Upper lobe of left lung (tissue), 6 donors: ENCODE measurements around the gene TRA2A. TPM values are rescaled to one million over a fixed set of nuclear protein-coding genes. Genes with fewer than 3 reads are reported as not detected.

Source experiments
- ATAC-seq, 2 donors: fragments of 200-7000 bp; cut with Tn5 transposase; one replicate each; pipeline ENCODE4 v1.9.1; 2022; ENCODE audit warnings: mild to moderate bottlenecking in 2 of 2, moderate library complexity in 2 of 2; ENCODE audit not compliant: low FRiP score in 2 of 2
- DNase-seq, 2 donors: peaks; one replicate each; pipeline ENCODE4 v3.0.0-alpha.2; 2019 to 2020
- H3K27ac ChIP-seq, 4 donors: fragments of 200-600 bp; sonication (generic); one replicate each; pipeline ENCODE4 v1.5.1; 2016 to 2019
- H3K27me3 ChIP-seq, 4 donors: fragments of 200-600 bp; sonication (generic); one replicate each; pipeline ENCODE4 v1.5.1; 2017 to 2019
- H3K36me3 ChIP-seq, 4 donors: fragments of 200-600 bp; sonication (generic); one replicate each; pipeline ENCODE4 v1.5.1; 2016 to 2019
- H3K4me1 ChIP-seq, 4 donors: fragments of 200-600 bp; sonication (generic); one replicate each; pipeline ENCODE4 v1.5.1; 2018 to 2019
- H3K4me3 ChIP-seq, 4 donors: fragments of 200-600 bp; sonication (generic); one replicate each; pipeline ENCODE4 v1.5.1; 2017 to 2019; ENCODE audit warnings: mild to moderate bottlenecking in 2 of 4, moderate library complexity in 1 of 4
- H3K9me3 ChIP-seq, 4 donors: fragments of 200-600 bp; sonication (generic); one replicate each; pipeline ENCODE4 v1.5.1; 2018 to 2019
- CTCF ChIP-seq, 6 experiments: fragments of 450-650 bp in 4 of 6; fragments of 200-600 bp in 2 of 6; sonication (generic) in 2 of 6; IDR thresholded peaks; one replicate each; pipeline ENCODE4 v1.5.1; 2016 to 2019; ENCODE audit warnings: antibody characterized with exemption in 6 of 6
- EP300 ChIP-seq, 4 donors: sonication (generic); formaldehyde crosslinking; IDR thresholded peaks; one replicate each; pipeline ENCODE4 v1.5.1; 2017; ENCODE audit warnings: antibody characterized with exemption in 4 of 4, control low read depth in 2 of 4
- POLR2A ChIP-seq, 4 donors: fragments of 450-650 bp; IDR thresholded peaks; one replicate each; pipeline ENCODE4 v1.5.1; 2016 to 2017; ENCODE audit warnings: antibody characterized with exemption in 4 of 4, mild to moderate bottlenecking in 2 of 4
- POLR2AphosphoS5 ChIP-seq, 2 donors: sonication (generic); formaldehyde crosslinking; IDR thresholded peaks; one replicate each; pipeline ENCODE4 v1.5.1; 2017; ENCODE audit warnings: antibody characterized with exemption in 2 of 2
- WGBS, 2 donors: methylation state at CpG; one replicate each; pipeline ENCODE4 v1.1.5; 2017 to 2018; 5-methylcytosine and 5-hydroxymethylcytosine counted together
- total RNA-seq, 6 donors: library from RNA; depleted of rRNA in 4 of 6; stranded (reverse); fragments of >200 nt in 4 of 6; gene quantifications; one replicate each; pipeline versions ENCODE4 v1.1.0 to v1.2.1, GENCODE V29; 2016 to 2021
- donor health status: DM: no; HTN: no; CAD: no; lungs with moderate emphysema.
- donor health status: DM: no; HTN: yes; CAD: no; lungs with severe emphysema.

Gene TRA2A
- total RNA-seq, 6 donors from 2014 or later, result 35.1 to 192 (median 61.0) TPM

GRCh38 chr7:23473844-23474093, 58.0 kb downstream of the TRA2A start:
- no peak for DNase-seq
- peaks cover 37 to 46% (median 43%) of the 10 kb centered on the region in 4 donors for H3K4me1 ChIP-seq
- peaks cover 0 to 2% (median 0%) of the 10 kb centered on the region in 4 donors for H3K9me3 ChIP-seq
- H3K36me3 ChIP-seq, result no peaks in the 10 kb centered on the region
- ATAC-seq, result no peak
- H3K27me3 ChIP-seq, result peaks cover 5 to 87% (median 55%) of the 10 kb centered on the region in 4 donors
- WGBS, 2 donors, result 0 to 2% methylated on average over 8 to 12 of the region's 23 CpGs
- no peak overlapping the region for H3K27ac ChIP-seq
- peak overlapping the region in 3 of 4 donors; percentile 28 to 45 (median 32) for H3K4me3 ChIP-seq
- TF ChIP-seq CTCF (IDR thresholded peaks at IDR 0.05) (no peak), POLR2AphosphoS5 (IDR thresholded peaks at IDR 0.05) (no peak), POLR2A (IDR thresholded peaks at IDR 0.05) (no peak), EP300 (IDR thresholded peaks at IDR 0.05) (no peak)

DNA sequence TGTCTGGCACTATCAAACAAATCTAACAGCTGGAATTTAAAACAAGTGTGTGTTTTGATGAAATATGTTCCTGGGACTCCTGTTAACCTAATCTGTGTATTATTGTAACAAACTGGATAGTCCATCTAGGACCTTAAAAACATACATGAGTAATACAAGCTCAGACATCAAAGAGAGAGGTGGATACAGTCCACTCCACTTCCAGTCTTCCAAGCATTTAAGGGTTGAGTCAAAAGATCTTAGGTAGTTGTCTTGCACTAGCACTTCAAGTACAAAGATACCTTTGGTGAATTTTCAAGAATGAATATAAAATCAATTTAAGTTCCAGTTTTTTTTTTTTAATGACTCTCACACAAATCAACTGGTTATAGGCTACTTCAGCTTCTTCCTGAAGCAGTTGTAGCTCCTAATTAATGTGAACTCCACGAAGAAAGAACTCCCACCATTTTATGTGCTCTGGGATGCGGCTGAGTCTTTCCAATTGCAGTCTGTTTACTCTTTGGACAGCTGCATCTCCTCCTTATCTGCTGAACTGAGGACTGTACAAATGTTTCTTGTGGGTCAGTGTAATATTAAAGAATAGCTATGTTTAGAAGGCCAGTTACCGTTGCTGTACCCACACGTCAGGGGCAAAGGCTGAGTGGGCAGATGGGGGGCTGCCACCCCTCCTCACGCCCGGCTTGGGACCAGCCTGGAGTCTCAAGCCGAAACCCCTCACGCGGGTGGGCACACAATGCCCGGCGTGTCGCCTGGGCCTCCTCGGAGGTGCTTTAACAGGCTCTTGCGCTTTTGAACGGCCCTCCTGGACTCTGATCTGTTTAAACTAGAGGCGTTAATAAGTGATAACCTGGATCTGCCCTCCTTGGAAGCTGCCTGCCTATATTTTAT, 58.6 kb downstream of the TRA2A start:
- Histone ChIP-seq H3K27me3 (peaks cover 5 to 87% (median 61%) of the 10 kb centered on the region in 4 donors), H3K36me3 (no peaks in the 10 kb centered on the region), H3K27ac (no peak overlapping the region), H3K4me3 (peak overlapping the region in 1 of 4 donors; percentile 45), H3K4me1 (peaks cover 42 to 52% (median 49%) of the 10 kb centered on the region in 4 donors), H3K9me3 (peaks cover 0 to 2% (median 0%) of the 10 kb centered on the region in 4 donors)
- DNase-seq (peak in 1 of 2 donors; percentile 58), ATAC-seq (no peak)
- TF ChIP-seq CTCF (IDR thresholded peaks at IDR 0.05), result no peak
- no peak for TF ChIP-seq EP300 (IDR thresholded peaks at IDR 0.05)
- TF ChIP-seq POLR2A (IDR thresholded peaks at IDR 0.05), result no peak
- TF ChIP-seq POLR2AphosphoS5 (IDR thresholded peaks at IDR 0.05), result no peak
- 12 to 17% methylated on average over 13 to 16 of the region's 16 CpGs for WGBS, 2 donors

DNA sequence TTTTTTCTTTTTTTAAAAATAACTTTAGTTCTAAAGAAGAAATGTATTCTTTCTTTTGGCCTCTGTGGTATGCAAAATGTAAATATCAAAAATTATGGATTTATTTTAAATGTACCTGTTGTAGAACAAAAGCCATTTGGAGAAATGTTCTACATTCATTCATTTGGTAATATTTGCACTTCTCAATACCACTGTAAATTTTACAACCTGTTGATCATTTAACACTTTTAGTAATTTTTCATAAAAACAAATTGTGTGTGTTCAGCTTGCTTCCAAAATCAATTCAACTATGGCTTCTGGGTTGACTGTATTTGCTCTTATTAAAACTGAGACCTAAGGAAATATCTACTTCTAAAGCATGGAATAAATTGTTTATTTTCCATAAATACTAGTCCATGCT, 59.2 kb downstream of the TRA2A start:
- Histone ChIP-seq H3K27ac (no peak overlapping the region), H3K27me3 (peaks cover 5 to 87% (median 65%) of the 10 kb centered on the region in 4 donors), H3K4me3 (no peak overlapping the region), H3K9me3 (peaks cover 0 to 2% (median 0%) of the 10 kb centered on the region in 4 donors), H3K36me3 (no peaks in the 10 kb centered on the region), H3K4me1 (peaks cover 49 to 58% (median 55%) of the 10 kb centered on the region in 4 donors)
- no peak for TF ChIP-seq CTCF (IDR thresholded peaks at IDR 0.05)
- TF ChIP-seq EP300 (IDR thresholded peaks at IDR 0.05), result no peak
- TF ChIP-seq POLR2A (IDR thresholded peaks at IDR 0.05), result no peak
- TF ChIP-seq POLR2AphosphoS5 (IDR thresholded peaks at IDR 0.05), result no peak
- DNase-seq (no peak), ATAC-seq (no peak)

DNA sequence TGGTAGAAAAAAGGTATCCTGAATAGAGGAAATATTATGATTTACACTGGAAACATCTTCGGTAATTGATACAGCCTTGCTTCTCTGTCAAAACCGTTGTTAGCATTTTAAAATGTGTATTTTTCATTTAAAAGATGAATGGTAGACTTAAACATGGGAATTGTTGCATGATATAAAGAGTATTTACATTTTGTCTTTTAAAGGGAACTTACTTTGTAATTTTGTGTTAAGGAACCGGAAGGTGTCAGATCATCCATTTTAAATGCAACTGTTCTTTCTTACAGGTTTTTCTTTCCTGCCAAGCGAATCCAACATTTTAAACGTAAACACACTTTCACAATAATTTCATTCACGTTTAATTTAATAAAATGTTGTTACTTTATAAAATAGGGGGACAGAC, 59.7 kb downstream of the TRA2A start:
- ATAC-seq (no peak), DNase-seq (no peak)
- Histone ChIP-seq H3K36me3 (no peaks in the 10 kb centered on the region), H3K4me3 (no peak overlapping the region), H3K4me1 (peaks cover 52 to 62% (median 56%) of the 10 kb centered on the region in 4 donors), H3K27me3 (peaks cover 5 to 89% (median 62%) of the 10 kb centered on the region in 4 donors), H3K27ac (no peak overlapping the region), H3K9me3 (peaks cover 0 to 2% (median 0%) of the 10 kb centered on the region in 4 donors)
- no peak for TF ChIP-seq POLR2AphosphoS5 (IDR thresholded peaks at IDR 0.05)
- TF ChIP-seq POLR2A (IDR thresholded peaks at IDR 0.05), result no peak
- no peak for TF ChIP-seq EP300 (IDR thresholded peaks at IDR 0.05)
- no peak for TF ChIP-seq CTCF (IDR thresholded peaks at IDR 0.05)
- WGBS, 2 donors, result 60 to 70% methylated on average over 6 of the region's 6 CpGs
